Measurements from ENCODE around the gene THNSL1. TPM values are rescaled to one million over a fixed set of nuclear protein-coding genes. Genes with fewer than 3 reads are reported as not detected.

The THNSL1 gene
- total RNA-seq, 4 donors from 2014 or later: 5.8 to 10.1 (median 8.2) TPM

DNA sequence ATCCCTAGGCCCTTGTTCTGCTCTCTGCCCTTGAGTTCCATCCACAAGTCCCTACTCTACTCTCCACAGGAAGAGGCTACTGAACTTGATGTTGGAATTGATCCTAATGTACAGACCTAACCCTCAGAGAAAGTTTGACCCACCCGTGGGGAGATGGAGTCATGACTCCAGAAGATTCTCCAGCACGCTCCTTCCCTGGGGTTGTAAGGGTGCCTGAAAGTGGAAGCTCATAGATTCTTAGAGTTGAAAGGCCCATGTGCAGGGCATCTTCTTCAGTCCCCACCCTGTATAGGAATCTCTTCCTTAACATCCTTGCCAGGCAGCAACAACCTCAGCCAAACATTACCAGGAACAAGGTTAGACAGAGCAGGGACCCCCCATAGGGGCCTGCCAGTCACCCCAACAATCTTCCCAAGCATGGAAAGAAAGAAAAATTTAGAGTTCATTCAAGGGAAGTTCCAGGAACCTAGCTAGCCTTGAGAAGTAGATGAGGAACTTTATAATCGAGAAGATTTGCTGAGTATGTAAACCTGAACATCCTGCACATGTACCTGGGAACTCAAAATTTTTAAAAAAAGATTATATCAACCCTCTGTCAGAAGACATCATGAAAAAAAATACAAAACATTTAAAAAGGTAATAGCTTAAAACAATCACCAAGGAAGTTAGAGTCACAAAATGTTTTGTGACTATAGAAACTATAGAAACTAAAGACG is 49.5 kb downstream of the THNSL1 start:
- Histone ChIP-seq H3K4me3 (replicated peaks in 1 of 3) (no peak overlapping the region), H3K27ac (no peak overlapping the region), H3K27me3 (no peaks in the 10 kb centered on the region), H3K4me1 (no peaks in the 10 kb centered on the region), H3K36me3 (no peaks in the 10 kb centered on the region), H3K9me3 (no peaks in the 10 kb centered on the region)
- 86 to 87% methylated on average over 4 of the region's 4 CpGs for WGBS, 2 donors
- no peak for TF ChIP-seq POLR2A (IDR thresholded peaks at IDR 0.05)
- no peak for TF ChIP-seq CTCF (IDR thresholded peaks at IDR 0.05)
- intact Hi-C loops (cut with DNase I): no loop called here
- DNase-seq: no peak

DNA sequence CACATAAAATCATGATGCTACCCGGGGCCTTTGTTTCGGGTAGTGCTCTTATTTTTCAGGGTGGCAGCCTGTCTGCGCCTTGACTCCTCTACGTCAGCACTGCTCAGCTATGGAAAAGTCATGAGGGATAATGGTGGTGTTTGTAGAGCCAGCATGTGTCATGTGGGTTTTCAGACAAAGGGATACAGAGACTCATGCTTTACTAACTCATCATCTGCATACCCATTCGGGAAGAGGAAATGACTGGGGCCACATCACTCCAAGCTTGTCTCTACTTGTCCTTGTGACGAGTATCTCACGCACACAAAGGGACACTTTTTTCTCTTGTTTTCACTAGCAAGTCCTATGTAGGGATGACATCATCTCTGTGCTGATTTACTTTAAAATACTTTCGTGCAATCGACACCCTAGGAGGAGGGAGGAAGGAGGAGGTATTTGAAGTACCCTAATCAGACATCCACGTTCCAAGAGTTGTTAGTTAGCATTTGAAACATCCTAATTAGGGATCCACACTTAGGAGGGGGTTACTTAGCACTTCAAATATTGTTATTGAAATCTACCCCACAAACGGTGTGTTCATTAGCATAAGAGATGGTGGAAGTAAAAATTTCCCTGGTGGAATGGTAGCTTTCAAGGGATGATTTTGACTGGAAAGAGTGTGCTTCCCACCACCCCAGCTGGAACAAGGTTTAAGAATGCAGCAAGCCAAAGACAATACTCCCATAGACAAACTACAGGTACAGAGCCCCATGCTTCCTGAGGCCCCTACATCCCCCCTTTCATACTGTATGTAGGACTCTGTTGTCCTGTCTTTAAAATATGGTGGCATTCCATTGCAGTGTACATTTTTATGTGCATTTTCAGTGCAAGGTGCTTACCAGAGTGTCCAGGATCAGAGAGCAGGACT is 52.0 kb downstream of the THNSL1 start:
- Histone ChIP-seq H3K4me1 (no peaks in the 10 kb centered on the region), H3K4me3 (replicated peaks in 1 of 3) (no peak overlapping the region), H3K36me3 (no peaks in the 10 kb centered on the region), H3K27me3 (no peaks in the 10 kb centered on the region), H3K27ac (no peak overlapping the region), H3K9me3 (no peaks in the 10 kb centered on the region)
- DNase-seq: no peak
- intact Hi-C loops (cut with DNase I): no loop called here
- WGBS, 2 donors: 64 to 67% methylated on average over 11 of the region's 11 CpGs
- no peak for TF ChIP-seq POLR2A (IDR thresholded peaks at IDR 0.05)

GRCh38 chr10:25071227-25071626 is 54.8 kb downstream of the THNSL1 start:
- Histone ChIP-seq H3K9me3 (no peaks in the 10 kb centered on the region), H3K36me3 (no peaks in the 10 kb centered on the region), H3K27ac (no peak overlapping the region), H3K4me1 (no peaks in the 10 kb centered on the region), H3K27me3 (no peaks in the 10 kb centered on the region), H3K4me3 (replicated peaks in 1 of 3) (no peak overlapping the region)
- no peak for TF ChIP-seq CTCF (IDR thresholded peaks at IDR 0.05)
- no peak for TF ChIP-seq POLR2A (IDR thresholded peaks at IDR 0.05)
- no peak for DNase-seq
- WGBS, 2 donors: 93% methylated on average over 1 of the region's 1 CpG
- intact Hi-C loops (cut with DNase I): loop anchor here (10.0 kb wide), 2 partner anchors 46 to 436 kb away; no protein-coding TSS in a partner anchor

- Histone ChIP-seq H3K27me3 (no peaks in the 10 kb centered on the region), H3K27ac (no peak overlapping the region), H3K36me3 (no peaks in the 10 kb centered on the region), H3K4me1 (no peaks in the 10 kb centered on the region), H3K9me3 (no peaks in the 10 kb centered on the region), H3K4me3 (replicated peaks in 1 of 3) (no peak overlapping the region)
- no peak for TF ChIP-seq CTCF (IDR thresholded peaks at IDR 0.05)
- TF ChIP-seq POLR2A (IDR thresholded peaks at IDR 0.05): no peak
- WGBS, 2 donors: 73 to 78% methylated on average over 2 of the region's 2 CpGs
- intact Hi-C loops (cut with DNase I): loop anchor here (10.0 kb wide), 2 partner anchors 48 to 438 kb away; no protein-coding TSS in a partner anchor
- no peak for DNase-seq
Observed at GRCh38 chr10:25072786-25073185, 56.4 kb downstream of the THNSL1 start.

DNA sequence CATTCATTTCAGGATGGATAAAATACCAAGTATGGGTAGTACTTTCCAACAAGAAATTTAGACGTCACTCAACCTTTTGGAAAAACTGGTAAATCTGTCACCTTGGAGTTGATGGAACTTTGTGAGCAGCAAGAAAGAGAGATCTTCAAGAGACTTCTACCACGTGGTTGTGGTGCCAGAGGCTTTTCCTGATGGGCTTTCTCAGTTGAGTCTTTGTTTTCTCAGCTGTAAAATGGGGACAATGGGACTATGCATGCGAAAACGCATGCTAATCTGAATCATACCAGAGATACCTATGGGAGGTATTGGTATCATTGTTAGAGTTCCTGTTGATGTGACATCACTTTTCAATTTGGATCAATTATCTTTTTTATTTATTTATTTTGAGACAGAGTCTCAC is 59.4 kb downstream of the THNSL1 start:
- 86 to 92% methylated on average over 4 of the region's 4 CpGs for WGBS, 2 donors

More for the DNA sequence above, 59.4 kb downstream of the THNSL1 start:
- Histone ChIP-seq H3K27ac (no peak overlapping the region), H3K9me3 (no peaks in the 10 kb centered on the region), H3K27me3 (no peaks in the 10 kb centered on the region), H3K36me3 (no peaks in the 10 kb centered on the region), H3K4me3 (replicated peaks in 1 of 3) (no peak overlapping the region), H3K4me1 (peaks cover 0 to 5% of the 10 kb centered on the region in 2 donors)
- intact Hi-C loops (cut with DNase I): loop anchor here (10.0 kb wide), 2 partner anchors 51 to 441 kb away; no protein-coding TSS in a partner anchor
- no peak for DNase-seq
- TF ChIP-seq CTCF (IDR thresholded peaks at IDR 0.05) (no peak), POLR2A (IDR thresholded peaks at IDR 0.05) (no peak)

Other genes starting within 250 kb of the THNSL1 start
- 1 to 10 TPM; 2.9 to 8.7 (median 5.6) TPM for gene PRTFDC1, start 64.0 kb upstream of the THNSL1 start, total RNA-seq
- gene ENKUR, start 454 bp upstream of the THNSL1 start, total RNA-seq: under 1 TPM in 2 of 4 donors, not detected in 2; 0.33 to 0.73 TPM
- 1 to 10 TPM in 3 of 4 donors, under 1 TPM in 1; 0.13 to 1.9 (median 1.2) TPM for gene GPR158, start 158.4 kb downstream of the THNSL1 start, total RNA-seq